Raji (cell line): ENCODE data around the gene TMEM269.

Experiments
- POLR2A ChIP-seq: IDR thresholded peaks from 2 replicates; pipeline ENCODE4 v1.6.1; 2011; ENCODE audit warnings: low read depth, low read length, control low read depth; ENCODE audit not compliant: insufficient read depth

The TMEM269 gene

DNA sequence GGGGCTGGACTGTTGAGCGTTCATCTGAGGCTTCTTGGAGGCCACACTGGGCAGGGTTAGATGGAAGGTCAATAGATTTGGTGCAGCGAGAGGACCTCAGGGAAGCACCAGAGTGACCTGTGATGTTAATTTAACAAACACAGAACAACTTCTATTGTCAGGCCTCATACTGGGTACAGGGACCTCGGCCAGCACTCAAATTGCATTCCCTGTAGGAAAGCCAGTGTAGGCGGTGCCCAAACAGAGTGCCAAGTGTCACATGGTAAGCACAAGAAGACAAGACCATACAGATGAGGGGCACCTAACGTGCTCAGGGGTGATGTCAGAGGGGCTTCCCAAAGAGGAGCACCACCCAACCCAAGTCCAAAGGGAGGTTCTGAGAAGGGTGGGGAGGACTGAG, 1.3 kb downstream of the TMEM269 start:
- TF ChIP-seq POLR2A = no peak

DNA sequence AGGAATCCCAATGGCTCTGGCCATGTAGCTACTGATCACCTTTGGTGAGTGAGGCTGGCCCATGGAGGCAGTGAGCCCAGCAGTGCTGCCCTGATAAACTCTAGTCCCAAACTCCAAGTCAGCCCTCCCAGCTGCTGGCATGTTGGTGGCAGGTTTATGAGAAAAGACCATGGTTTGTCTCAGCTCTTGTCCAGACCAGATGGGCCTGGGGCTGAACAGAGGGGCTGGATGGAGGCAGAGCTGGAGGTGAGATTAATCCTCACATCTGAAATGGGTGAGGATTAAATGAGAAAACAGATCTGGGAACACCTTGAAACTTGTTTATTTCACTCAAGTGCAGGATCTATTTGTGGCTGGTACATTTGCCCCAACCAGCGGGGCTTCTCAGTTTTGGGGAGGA, 3.2 kb downstream of the TMEM269 start:
- no peak for TF ChIP-seq POLR2A

DNA sequence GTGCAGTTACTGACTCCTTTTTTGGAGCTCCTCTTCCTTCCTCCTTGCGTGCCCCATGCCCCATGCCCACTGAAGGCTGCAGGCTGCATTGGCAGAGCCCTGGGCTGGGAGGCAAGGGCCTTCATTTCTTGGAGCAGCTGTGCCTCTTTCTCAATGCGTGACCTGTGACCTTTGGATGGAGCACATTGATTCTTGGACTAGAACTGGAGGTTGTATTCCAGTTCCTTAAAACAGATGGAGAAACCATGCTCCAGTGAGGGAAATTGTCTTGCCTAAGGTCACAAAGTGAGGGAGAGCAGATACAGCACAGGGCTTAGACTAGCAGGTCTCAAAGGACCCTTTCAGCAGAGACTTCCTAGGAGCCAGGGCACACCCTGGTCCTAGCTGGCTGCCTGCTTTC, 9.0 kb downstream of the TMEM269 start:
- no peak for TF ChIP-seq POLR2A

DNA sequence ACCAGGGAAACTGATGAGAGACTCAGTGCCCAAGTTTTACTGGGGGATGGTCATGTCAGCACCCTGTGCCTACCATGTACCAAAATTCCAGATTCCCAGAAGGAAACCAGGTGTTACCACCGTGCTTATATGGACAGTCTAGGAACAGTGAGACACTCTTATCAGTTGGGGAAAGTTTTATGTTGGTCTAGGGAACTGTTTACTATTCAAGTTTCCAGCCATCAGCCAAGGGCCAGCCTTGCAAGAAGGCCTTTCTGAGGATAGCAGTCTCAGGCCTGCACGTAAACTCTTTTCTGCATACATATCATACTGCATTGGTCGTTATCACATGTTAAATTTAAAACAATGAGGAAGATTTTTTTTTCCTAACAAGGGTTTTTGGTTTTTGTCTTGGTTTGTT, 12.6 kb downstream of the TMEM269 start:
- no peak for TF ChIP-seq POLR2A

DNA sequence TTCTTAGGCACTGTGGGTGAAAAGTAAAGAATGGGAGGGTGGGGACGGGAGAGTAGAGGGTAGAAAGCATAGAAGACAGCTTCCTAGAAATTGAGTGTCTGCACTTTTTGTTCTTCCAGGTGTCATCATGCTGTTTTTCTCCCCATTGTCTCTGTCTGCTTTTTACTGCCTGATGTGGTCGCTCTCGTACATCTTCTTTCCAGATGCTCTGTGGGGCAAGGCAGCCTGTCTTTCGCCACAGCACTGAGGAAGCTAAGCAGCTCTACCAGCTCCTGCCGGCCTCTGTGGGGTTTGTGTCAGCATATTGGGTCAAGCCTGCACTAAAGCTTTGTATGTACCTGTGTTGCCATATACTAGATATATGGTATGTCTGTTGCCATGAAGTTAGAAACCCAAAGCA, 13.2 kb downstream of the TMEM269 start:
- TF ChIP-seq POLR2A = no peak

DNA sequence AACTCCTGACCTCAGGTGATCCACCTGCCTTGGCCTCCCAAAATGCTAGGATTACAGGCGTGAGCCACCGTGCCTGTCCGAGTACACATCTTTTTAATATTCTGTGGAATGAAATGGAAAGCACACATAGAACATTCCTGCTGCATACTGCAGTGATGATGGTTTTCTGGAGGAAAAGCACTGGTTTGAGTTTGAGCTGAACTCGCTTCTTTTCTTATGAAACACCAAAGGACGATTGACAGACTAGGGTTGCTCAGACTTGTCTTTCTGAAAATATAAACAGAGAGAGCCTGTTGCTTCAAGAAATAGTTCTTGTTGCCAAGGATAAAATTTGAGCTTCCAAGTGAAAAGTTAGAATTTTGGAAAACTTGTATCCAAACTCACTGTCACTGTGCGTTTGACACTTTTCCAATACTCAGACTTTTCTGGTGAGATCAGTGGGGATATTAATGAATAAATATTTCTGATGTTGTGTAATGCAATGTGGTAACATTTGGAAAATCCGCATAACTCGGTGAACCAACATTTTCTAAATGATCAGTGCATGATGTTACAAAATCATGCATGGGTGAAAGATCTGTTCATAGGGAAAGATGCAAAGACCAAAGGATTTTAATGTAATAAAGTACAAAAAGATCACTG, 17.2 kb downstream of the TMEM269 start:
- no peak for TF ChIP-seq POLR2A

DNA sequence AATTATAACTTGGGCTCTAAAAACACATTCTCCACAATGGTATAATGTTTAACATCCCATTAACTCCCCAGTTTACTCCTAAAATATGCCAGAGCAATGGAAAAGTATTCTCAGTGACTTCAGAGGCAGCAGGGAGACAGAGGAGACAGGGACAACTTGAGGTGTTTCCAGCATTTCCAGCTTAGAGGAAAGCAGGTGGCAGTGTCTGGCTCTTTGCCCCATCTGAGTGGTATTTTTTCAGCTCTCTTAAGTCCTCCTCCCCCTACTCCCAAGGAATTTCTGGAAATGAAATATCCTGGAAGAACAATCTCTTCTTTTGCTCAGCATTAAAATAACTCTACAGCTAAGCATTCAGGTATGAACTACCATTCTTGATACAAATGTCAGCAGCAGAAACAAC, 21.4 kb downstream of the TMEM269 start:
- TF ChIP-seq POLR2A = no peak

DNA sequence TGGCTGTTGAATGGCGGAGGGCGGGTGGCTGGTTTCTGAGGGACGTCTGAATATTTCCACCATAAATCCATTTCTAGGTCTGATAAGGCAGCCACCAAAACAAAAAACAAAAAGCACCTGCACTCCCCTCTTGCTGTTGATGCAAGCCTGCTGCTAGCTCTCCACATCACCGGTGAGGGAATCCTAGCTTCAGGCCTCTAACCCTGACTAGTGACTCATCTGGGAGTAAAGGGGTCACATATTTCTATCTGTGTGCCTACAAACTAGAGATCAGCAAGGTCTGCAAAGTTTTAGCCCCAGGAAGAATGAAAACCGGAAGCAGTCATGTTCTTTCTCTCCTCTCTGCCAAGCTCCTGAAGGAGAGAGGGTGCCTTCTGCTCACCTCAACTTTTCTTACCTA, 21.8 kb downstream of the TMEM269 start:
- TF ChIP-seq POLR2A = no peak

DNA sequence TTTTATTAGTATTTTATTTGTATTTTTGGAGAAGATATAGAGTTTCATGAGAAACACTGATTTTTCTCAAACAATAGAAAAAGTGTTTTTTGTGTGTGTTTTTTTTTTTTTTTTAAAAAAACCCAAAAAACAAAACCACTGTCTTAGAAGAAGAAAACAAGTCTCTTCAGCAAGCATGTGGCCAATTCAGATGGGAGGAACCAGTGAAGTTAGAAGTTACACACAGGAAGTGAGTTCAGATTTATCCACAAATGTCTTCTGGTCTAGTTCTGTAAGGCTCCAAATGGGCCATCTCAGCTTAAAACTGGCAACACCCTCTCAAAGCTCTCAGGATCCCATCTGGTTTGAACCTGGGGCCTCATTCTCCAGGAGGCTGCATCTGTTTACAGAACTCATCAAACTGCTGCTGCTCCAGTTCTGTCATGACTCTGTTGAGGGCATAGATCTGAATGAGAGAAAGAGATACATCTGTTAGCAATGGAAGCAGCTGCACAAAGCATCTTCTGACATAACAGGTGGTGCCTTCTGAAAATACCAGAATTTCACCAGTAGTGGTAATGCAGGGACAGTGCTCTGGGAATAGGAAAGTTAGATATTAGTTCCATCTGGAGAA, 22.4 kb downstream of the TMEM269 start:
- no peak for TF ChIP-seq POLR2A

DNA sequence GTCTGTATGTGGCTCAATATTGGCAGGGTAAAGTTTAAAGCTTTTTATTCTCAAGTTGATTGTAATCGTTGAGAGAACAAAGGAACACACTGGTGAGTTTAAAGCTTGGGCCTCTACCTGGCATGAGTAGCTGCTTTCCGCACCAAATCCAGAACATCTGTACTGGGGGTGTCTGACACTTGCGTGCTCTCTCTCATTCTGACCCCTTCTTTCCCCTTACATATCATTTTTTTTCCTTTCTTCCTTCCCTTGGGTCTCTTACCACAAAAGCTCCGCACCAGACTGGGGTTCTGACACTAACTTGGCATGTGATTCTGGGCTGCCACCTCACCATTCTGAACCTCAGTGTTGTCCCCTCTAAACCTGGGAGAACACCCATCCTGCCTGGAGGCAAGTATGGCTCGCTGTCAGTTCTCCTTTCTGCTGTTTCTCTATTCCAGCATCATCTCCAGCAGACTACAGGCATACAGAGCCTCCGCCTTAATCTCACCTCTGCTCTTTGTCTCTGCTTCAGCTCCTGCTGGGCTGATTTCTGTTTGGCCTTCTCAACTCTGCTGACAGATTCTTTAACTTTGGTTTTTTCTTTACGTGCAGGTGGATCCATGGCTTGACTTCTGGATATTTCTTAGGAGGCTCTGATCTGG, 31.3 kb downstream of the TMEM269 start:
- no peak for TF ChIP-seq POLR2A

DNA sequence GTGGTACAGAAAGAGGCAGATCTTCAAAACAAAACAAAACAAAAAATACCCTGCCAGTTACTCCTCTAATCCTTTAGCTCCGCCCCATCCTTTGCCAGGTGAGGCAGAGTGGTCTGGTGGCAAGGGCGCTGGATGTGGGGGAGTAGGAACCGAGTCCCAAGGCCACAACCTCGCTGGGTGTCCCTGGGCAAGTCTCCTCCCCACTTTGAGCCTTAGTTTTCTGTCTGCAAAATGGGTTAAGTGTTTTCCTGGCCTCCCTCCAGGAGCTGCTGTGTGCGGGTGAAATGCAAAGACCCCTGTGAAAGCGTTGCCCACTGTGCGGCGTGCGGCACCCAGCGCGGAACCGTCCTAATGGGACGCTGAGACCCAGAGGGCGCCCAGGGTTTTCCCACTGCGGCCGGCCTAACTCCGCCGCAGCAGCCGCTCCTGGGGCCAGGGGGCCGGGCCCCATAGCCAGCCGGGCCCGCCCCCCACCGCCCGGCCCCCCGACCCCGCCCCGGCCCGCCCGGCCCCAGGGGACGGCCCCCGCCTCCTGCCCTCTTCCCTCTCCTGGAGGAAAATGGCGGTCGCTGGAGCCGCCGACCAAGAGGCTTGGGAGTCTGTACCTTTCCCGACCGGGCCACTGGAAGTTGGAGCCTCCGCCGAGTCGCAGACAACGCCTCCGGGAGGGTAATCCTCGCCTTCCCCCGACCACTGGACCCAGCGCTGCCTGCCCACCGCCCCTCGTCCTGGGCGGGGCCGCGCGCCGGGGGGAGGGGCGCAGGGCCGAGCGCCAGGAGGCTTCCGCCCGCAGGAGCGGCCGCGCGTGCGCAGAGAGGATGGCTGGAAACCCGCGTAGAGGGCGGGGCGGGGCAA, 32.0 kb downstream of the TMEM269 start, which contains the start of the genes ERMAP and SVBP:
Gene ERMAP, plus strand, starts transcription at position 538 of the 855 bp plus-strand sequence. CDS start 13,327 bp downstream, outside the sequence.
Gene SVBP, minus strand, starts transcription at position 813 of the 855 bp plus-strand sequence. CDS start 853 bp downstream, outside the sequence.
- peak; percentile 61 for TF ChIP-seq POLR2A

DNA sequence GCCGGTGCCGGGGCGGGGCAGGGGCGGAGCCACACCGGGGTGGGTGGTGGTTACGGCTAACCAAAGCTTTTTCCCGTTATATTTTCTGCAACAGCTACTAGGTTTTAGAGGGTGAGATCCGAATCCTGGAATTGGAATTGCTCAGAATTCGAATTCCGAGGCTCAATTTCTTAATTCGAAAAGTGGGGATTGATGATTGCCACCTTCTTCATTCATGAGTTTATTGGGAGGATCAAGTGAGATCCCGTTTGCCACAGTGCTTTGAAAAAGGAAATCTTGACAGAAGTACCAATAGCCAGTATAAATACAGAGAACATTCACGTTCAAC, 32.6 kb downstream of the TMEM269 start:
- TF ChIP-seq POLR2A = no peak

DNA sequence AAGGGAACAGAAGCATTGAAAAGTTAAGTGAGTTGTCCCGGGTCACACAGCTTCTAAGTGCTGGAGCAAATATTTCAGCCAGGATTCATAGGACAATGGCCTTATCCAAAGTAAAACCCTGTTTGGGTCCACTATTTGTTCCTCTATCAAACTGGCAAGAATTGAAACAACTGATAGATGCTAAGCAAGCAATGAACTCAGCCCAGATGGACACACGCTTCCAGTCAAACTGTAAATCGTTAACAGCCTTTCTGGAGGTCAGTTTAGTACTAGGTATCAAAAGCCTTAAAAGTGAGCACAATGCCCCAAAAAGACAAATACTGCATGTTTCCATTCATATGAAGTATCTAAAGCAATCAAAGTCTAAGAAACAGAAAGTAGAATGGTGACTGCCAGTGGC, 33.2 kb downstream of the TMEM269 start:
- TF ChIP-seq POLR2A = no peak

DNA sequence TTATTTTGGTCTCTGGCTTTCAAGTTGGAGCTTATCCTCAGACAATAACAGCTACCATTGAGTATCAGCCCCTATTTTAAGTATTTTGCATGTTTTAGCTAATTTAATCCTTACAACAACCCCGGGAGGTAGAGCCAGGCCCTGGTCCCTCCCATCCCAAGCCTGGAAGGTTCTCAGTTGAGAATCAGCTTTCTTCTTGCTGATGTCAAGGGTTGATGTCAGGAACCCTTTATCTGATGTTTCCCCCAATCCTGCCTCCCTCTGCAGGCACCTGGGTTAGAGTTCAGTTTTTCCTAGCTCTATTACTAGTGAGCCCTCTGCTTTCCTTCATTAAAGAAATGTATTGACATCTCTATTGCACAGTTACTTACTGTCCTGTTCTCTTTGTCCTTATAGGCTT, 36.0 kb downstream of the TMEM269 start:
- TF ChIP-seq POLR2A = no peak

DNA sequence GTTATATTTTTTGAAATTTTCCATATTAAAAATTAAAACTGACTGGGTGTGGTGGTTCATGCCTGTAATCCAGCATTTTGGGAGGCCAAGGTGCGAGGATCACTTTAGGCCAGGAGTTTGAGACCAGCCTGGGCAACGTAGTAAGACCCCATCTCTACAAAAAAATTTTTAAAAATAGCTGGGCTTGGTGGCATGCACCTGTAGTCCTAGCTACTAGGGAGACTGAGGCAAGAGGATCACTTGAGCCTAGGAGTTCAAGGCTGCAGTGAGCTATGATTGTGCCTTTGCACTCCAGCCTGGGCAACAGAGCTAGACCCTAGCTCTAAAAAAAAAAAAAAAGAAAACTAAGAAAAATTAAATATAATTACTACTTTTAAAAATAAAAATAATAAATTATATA, 36.9 kb downstream of the TMEM269 start:
- TF ChIP-seq POLR2A = no peak

DNA sequence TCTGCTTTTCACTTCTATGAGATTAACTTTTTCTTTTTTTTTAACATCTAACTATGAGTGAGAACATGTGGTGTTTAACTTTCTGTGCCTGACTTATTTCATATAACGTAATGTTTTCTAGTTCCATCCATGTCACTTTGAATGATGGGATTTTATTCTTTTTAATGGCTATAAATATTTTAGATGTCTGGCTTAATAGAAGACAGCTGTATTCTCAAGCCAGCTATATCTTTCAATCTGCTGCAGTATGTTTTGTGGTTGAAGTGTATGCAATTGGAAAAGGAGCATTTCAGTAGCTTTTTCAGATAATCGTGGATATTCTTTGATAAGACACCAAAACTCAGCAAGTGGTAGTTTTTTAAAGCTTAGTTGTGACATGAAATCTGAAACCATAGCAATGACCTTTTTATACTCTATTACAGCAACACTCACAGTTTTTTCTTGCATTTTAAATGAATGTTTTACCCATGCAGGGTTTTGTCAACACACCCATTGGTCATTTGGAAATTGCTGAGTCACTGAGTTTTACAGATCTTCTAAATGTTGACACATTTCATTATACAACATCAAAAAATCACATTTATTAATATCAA, 38.1 kb downstream of the TMEM269 start:
- TF ChIP-seq POLR2A = no peak

DNA sequence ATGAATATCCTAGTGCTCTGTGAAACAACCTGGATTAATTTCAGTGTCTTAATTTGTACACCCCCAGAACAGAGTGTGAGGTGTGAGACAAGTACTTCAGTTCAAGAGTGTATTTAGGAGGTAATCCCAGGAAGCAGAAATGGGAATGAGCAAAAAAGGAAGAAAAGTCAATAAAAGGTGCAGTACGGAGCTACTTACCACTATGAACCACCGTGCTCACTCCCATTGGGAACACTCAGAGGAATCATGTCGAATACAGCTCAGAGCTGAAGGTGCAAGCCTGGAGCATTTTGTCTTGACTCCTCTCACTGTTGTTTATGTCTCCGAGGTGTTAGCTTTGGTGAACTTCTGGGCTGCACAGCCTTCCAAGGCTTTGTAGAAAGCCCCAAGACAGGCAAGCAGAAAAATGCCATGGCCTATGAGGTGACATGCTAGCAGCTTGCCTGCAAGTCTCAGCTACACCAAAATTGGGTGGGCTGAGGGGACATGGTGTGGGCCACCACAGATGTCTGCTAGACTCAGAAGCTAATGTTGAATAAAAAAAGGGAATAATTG, 39.8 kb downstream of the TMEM269 start:
- TF ChIP-seq POLR2A = no peak
